ENCODE measurements around the gene KAT14. TPM values are rescaled to one million over a fixed set of nuclear protein-coding genes. Genes with fewer than 3 reads are reported as not detected.
"Not testable (repeated sequence)": the region's sequence is repeated elsewhere in the genome, so short reads cannot be mapped to it uniquely, and the experiment has no call there.

The KAT14 gene
- total RNA-seq, 4 donors from 2014 or later = 5.6 to 23.3 (median 18.0) TPM

DNA sequence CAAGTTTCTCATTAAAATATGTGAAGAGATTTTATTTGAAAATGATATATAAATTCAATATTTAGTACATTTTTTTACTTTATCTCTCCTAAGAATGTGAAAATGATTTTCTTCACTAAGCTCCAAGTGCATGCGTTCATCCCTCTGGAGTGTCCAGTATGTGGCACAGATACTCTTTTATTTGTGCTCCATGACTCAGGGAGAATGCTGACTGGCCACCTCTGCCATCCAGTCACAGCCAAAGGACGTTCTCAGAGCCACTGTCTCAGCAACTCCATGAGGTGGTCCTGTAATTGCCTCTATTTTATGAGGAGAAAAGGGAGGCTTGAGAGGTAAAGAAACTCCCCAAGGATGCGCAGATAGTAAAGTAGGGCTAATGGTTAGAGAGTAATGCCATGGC lies 58.3 kb downstream of the KAT14 start:
- no peaks in the 10 kb centered on the region for H3K36me3 ChIP-seq
- TF ChIP-seq POLR2A (IDR thresholded peaks at IDR 0.05) = no peak
- TF ChIP-seq, protein P1, sequence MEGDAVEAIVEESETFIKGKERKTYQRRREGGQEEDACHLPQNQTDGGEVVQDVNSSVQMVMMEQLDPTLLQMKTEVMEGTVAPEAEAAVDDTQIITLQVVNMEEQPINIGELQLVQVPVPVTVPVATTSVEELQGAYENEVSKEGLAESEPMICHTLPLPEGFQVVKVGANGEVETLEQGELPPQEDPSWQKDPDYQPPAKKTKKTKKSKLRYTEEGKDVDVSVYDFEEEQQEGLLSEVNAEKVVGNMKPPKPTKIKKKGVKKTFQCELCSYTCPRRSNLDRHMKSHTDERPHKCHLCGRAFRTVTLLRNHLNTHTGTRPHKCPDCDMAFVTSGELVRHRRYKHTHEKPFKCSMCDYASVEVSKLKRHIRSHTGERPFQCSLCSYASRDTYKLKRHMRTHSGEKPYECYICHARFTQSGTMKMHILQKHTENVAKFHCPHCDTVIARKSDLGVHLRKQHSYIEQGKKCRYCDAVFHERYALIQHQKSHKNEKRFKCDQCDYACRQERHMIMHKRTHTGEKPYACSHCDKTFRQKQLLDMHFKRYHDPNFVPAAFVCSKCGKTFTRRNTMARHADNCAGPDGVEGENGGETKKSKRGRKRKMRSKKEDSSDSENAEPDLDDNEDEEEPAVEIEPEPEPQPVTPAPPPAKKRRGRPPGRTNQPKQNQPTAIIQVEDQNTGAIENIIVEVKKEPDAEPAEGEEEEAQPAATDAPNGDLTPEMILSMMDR (IDR thresholded peaks at IDR 0.05) = no peak
- intact Hi-C loops (cut with DNase I; ENCODE audit: low total_unique reads) = no loop called here
- no peaks in the 10 kb centered on the region for H3K27me3 ChIP-seq
- no peak for DNase-seq
- H3K9me3 ChIP-seq = no peaks in the 10 kb centered on the region
- no peak overlapping the region for H3K4me3 ChIP-seq
- no peak overlapping the region for H3K27ac ChIP-seq
- H3K4me1 ChIP-seq = no peaks in the 10 kb centered on the region

DNA sequence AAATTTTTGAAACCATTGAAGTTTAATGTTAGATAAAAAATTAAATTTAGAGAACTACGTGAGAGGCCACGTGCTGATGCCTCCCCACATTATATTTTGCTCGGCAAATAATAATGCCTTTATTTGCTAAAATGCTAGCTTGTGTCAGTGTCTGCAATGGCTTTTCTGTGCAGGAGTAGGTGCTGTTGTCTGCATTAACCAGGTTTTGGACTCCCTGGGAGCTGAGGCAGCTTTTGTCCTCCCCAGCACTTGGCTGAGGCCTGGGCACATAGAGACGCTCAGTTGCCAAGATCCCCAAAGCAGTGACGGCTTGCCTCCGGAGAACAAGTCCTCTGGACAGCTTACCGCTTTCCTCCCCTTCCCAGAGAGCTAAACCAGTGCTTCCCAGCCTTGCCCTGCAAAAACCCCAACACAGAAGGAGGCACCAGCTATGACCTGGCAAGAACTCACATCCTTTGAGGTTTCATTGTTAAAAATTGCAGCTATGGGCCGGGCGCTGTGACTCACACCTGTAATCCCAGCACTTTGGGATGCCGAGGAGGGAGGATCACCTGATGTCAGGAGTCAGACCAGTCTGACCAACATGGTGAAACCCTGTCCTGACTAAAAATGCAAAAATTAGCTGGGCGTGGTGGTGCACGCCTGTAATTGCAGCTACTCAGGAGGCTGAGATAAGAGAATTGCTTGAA lies 59.9 kb downstream of the KAT14 start:
- Histone ChIP-seq H3K4me3 (no peak overlapping the region), H3K36me3 (no peaks in the 10 kb centered on the region), H3K9me3 (no peaks in the 10 kb centered on the region), H3K27ac (no peak overlapping the region), H3K27me3 (no peaks in the 10 kb centered on the region), H3K4me1 (no peaks in the 10 kb centered on the region)
- no peak for TF ChIP-seq POLR2A (IDR thresholded peaks at IDR 0.05)
- TF ChIP-seq, protein P1 (IDR thresholded peaks at IDR 0.05) = no peak
- no peak for DNase-seq
- intact Hi-C loops (cut with DNase I; ENCODE audit: low total_unique reads) = no loop called here

DNA sequence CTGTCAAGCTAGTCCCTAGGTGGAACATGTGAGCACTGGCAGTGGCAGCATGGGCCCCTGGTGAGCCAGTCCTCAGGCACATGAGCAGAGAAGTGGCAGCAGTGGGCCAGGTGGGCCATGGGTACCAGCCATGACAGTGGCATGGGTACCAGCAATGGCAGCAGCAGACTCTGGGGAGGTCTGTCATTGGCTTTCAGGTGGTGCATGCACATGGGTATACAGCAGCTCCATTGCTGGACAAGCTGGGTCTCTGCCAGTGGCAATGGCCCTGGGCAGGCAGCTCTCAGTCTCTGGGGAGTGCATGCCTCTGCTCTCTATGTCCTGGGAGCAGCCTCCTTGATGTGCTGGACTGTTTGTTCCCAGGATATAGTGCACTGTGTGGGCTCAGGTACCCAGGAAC lies 65.3 kb downstream of the KAT14 start:
- Histone ChIP-seq H3K4me1 (no peaks in the 10 kb centered on the region), H3K36me3 (no peaks in the 10 kb centered on the region), H3K27ac (no peak overlapping the region), H3K4me3 (no peak overlapping the region), H3K9me3 (no peaks in the 10 kb centered on the region), H3K27me3 (no peaks in the 10 kb centered on the region)
- intact Hi-C loops (cut with DNase I; ENCODE audit: low total_unique reads) = no loop called here
- no peak for DNase-seq
- no peak for TF ChIP-seq POLR2A (IDR thresholded peaks at IDR 0.05)
- TF ChIP-seq, protein P1 (IDR thresholded peaks at IDR 0.05) = no peak

DNA sequence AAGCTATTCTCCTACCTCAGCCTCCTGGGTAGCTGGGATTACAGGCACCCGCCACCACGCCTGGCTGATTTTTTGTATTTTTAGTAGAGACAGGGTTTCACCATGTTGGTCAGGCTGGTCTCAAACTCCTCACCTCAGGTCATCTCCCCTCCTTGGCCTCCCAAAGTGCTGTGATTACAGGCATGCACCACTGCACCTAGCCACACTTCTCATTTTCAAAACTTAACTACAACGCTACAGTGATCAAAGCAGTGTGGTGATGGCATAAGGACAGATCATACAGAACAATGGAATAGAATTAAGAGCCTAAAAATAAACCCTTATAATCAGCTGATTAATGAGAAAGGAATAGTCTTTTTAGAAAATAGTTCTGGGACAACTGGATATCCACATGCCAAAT lies 66.0 kb downstream of the KAT14 start:
- H3K36me3 ChIP-seq; H3K27me3 ChIP-seq; H3K4me3 ChIP-seq; DNase-seq; H3K4me1 ChIP-seq; intact Hi-C loops (cut with DNase I; ENCODE audit: low total_unique reads); H3K27ac ChIP-seq; H3K9me3 ChIP-seq: not testable (repeated sequence)

DNA sequence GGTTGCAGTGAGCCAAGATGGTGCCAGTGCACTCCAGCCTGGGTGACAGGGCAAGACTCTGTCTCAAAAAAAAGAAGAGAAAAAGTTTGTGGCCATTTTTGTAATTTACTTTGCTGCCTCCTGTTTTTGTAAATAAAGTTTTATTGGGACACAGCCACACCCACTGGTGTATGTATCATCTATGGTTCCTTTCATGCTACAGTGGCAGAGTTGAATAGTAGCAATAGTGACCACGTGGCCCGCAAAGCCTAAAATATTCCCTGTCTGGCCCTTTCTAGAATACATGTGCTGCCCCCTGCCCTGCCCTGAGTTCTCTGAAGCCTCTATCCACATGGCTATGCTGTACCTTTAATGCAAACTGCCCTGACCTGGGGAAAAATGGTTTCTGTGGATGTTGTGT lies 75.3 kb downstream of the KAT14 start:
- intact Hi-C loops (cut with DNase I; ENCODE audit: low total_unique reads) = no loop called here
- TF ChIP-seq, protein P1 (IDR thresholded peaks at IDR 0.05) = no peak
- no peak for TF ChIP-seq POLR2A (IDR thresholded peaks at IDR 0.05)
- Histone ChIP-seq H3K4me3 (no peak overlapping the region), H3K27ac (no peak overlapping the region), H3K27me3 (no peaks in the 10 kb centered on the region), H3K4me1 (no peaks in the 10 kb centered on the region), H3K9me3 (no peaks in the 10 kb centered on the region), H3K36me3 (no peaks in the 10 kb centered on the region)
- DNase-seq = no peak

DNA sequence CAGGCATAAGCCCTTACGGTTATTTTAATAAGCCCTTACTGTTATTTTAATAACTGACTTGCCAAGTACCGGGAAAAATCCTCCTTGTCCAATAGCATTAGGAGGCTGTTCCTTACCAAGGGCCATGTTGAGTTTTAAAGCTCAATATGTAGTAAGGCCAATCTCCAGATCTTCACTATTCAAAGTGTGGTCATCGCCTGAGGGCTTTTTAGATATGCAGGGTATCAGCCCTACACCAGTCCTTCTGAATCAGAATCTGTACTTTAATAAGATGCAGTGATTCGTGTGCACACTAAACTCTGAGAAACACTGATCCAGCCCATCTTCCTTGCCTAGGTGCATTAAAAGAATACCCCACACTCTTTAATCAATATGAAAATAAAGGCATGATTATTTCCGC lies 77.9 kb downstream of the KAT14 start:
- DNase-seq = no peak
- intact Hi-C loops (cut with DNase I; ENCODE audit: low total_unique reads) = no loop called here

More for the DNA sequence above, 77.9 kb downstream of the KAT14 start:
- Histone ChIP-seq H3K4me3 (no peak overlapping the region), H3K27me3 (no peaks in the 10 kb centered on the region), H3K9me3 (no peaks in the 10 kb centered on the region), H3K4me1 (no peaks in the 10 kb centered on the region), H3K36me3 (no peaks in the 10 kb centered on the region), H3K27ac (no peak overlapping the region)
- TF ChIP-seq POLR2A (IDR thresholded peaks at IDR 0.05) = no peak
- TF ChIP-seq, protein P1 (IDR thresholded peaks at IDR 0.05) = no peak

All from uterus (tissue), 4 donors.